Fibroblast of skin of left quadriceps (primary cell): ENCODE measurements around the gene ELAVL3.
"Not testable (repeated sequence)": the region's sequence is repeated elsewhere in the genome, so short reads cannot be mapped to it uniquely, and the experiment has no call there.

Experiments
- DNase-seq, 2 experiments: peaks; one replicate each; pipeline ENCODE4 v3.0.0-alpha.2; 2013; ENCODE audit warnings: low read depth in 2 of 2

ELAVL3 gene

GRCh38 chr19:11458912-11459311, 21.9 kb downstream of the ELAVL3 start:
- DNase-seq = not testable (repeated sequence)

GRCh38 chr19:11458236-11458900, 22.5 kb downstream of the ELAVL3 start:
- DNase-seq = no peak

- DNase-seq = no peak
These were observed 23.0 kb downstream of the ELAVL3 start for GRCh38 chr19:11457831-11458230.

GRCh38 chr19:11457115-11457514, 23.7 kb downstream of the ELAVL3 start:
- no peak for DNase-seq

- no peak for DNase-seq
These were observed 24.2 kb downstream of the ELAVL3 start for GRCh38 chr19:11456659-11457058.

GRCh38 chr19:11455233-11455554, 25.7 kb downstream of the ELAVL3 start:
- not testable (repeated sequence) for DNase-seq

- no peak for DNase-seq
These were observed 27.1 kb downstream of the ELAVL3 start for GRCh38 chr19:11453468-11454341.

- no peak for DNase-seq
These were observed 28.1 kb downstream of the ELAVL3 start for GRCh38 chr19:11452620-11453310.

GRCh38 chr19:11451871-11452619, 28.8 kb downstream of the ELAVL3 start:
- no peak for DNase-seq

- DNase-seq = no peak
These were observed 29.4 kb downstream of the ELAVL3 start for GRCh38 chr19:11451327-11451870.

- no peak for DNase-seq
These were observed 30.1 kb downstream of the ELAVL3 start for GRCh38 chr19:11450570-11451326.

- DNase-seq = no peak
These were observed 31.8 kb downstream of the ELAVL3 start for GRCh38 chr19:11448923-11449554.

GRCh38 chr19:11448410-11448809, 32.4 kb downstream of the ELAVL3 start:
- no peak for DNase-seq

GRCh38 chr19:11447347-11448262, 33.2 kb downstream of the ELAVL3 start:
- DNase-seq = no peak

- no peak for DNase-seq
These were observed 34.1 kb downstream of the ELAVL3 start for GRCh38 chr19:11446652-11447301.

- DNase-seq = no peak
These were observed 34.6 kb downstream of the ELAVL3 start for GRCh38 chr19:11446271-11446651.

- no peak for DNase-seq
These were observed 35.7 kb downstream of the ELAVL3 start for GRCh38 chr19:11445141-11445540.

GRCh38 chr19:11444059-11444458, 36.8 kb downstream of the ELAVL3 start:
- no peak for DNase-seq

GRCh38 chr19:11437955-11438354, 42.9 kb downstream of the ELAVL3 start:
- DNase-seq = no peak
